HS-5 (cell line): ENCODE results near the gene ARSI.

Source experiments
- DNase-seq: peaks from one replicate; pipeline ENCODE4 v3.0.0-alpha.2; 2012; ENCODE audit warnings: low read depth

The ARSI gene

GRCh38 chr5:150326707-150327106 lies 24.0 kb upstream of the ARSI start:
- no peak for DNase-seq

GRCh38 chr5:150325426-150325825 lies 22.7 kb upstream of the ARSI start:
- no peak for DNase-seq

- no peak for DNase-seq
Observed at GRCh38 chr5:150323819-150324218, 21.1 kb upstream of the ARSI start.

GRCh38 chr5:150323092-150323491 lies 20.4 kb upstream of the ARSI start:
- no peak for DNase-seq

- DNase-seq: no peak
Observed at GRCh38 chr5:150322202-150322601, 19.5 kb upstream of the ARSI start.

- no peak for DNase-seq
Observed at GRCh38 chr5:150321784-150322183, 19.1 kb upstream of the ARSI start.

- DNase-seq: no peak
Observed at GRCh38 chr5:150321211-150321610, 18.5 kb upstream of the ARSI start.

GRCh38 chr5:150320044-150320613 lies 17.4 kb upstream of the ARSI start:
- DNase-seq: no peak

GRCh38 chr5:150319484-150319790 lies 16.7 kb upstream of the ARSI start:
- no peak for DNase-seq

GRCh38 chr5:150318613-150319483 lies 16.1 kb upstream of the ARSI start:
- no peak for DNase-seq

- peak; percentile 96 for DNase-seq
Observed at GRCh38 chr5:150317048-150318003, 14.6 kb upstream of the ARSI start.

- DNase-seq: no peak
Observed at GRCh38 chr5:150316320-150316719, 13.6 kb upstream of the ARSI start.

- no peak for DNase-seq
Observed at GRCh38 chr5:150315245-150315644, 12.5 kb upstream of the ARSI start.

GRCh38 chr5:150313921-150314716 lies 11.4 kb upstream of the ARSI start:
- no peak for DNase-seq

GRCh38 chr5:150313501-150313900 lies 10.8 kb upstream of the ARSI start:
- no peak for DNase-seq

GRCh38 chr5:150312518-150312917 lies 9.8 kb upstream of the ARSI start:
- DNase-seq: no peak

GRCh38 chr5:150311015-150311692 lies 8.4 kb upstream of the ARSI start:
- no peak for DNase-seq

GRCh38 chr5:150310246-150310645 lies 7.5 kb upstream of the ARSI start:
- DNase-seq: no peak

GRCh38 chr5:150309886-150310239 lies 7.2 kb upstream of the ARSI start:
- no peak for DNase-seq

GRCh38 chr5:150309101-150309885 lies 6.6 kb upstream of the ARSI start:
- DNase-seq: no peak
